ENCODE measurements around the gene CLASRP. TPM values are rescaled to one million over a fixed set of nuclear protein-coding genes. Genes with fewer than 3 reads are reported as not detected.

The CLASRP gene
- total RNA-seq, 3 donors from 2014 or later, result 49.9 to 80.3 (median 57.0) TPM

GRCh38 chr19:45011959-45012358, 26.9 kb upstream of the CLASRP start:
- intact Hi-C loops (cut with DNase I; ENCODE audit: low total_unique reads), result no loop called here
- TF ChIP-seq POLR2AphosphoS5 (IDR thresholded peaks at IDR 0.05), result no peak
- no peak for TF ChIP-seq CTCF (IDR thresholded peaks at IDR 0.05)
- Histone ChIP-seq H3K9me3 (no peaks in the 10 kb centered on the region), H3K4me1 (no peaks in the 10 kb centered on the region), H3K36me3 (no peaks in the 10 kb centered on the region), H3K4me3 (no peak overlapping the region), H3K27ac (no peak overlapping the region), H3K27me3 (no peaks in the 10 kb centered on the region)
- no peak for DNase-seq (ENCODE audit: low spot score in 2 of 2)

GRCh38 chr19:45016388-45017314, 22.2 kb upstream of the CLASRP start:
- DNase-seq (ENCODE audit: low spot score in 2 of 2), result peak; percentile 66 to 69
- Histone ChIP-seq H3K9me3 (no peaks in the 10 kb centered on the region), H3K36me3 (no peaks in the 10 kb centered on the region), H3K4me1 (no peaks in the 10 kb centered on the region), H3K27me3 (no peaks in the 10 kb centered on the region), H3K4me3 (no peak overlapping the region), H3K27ac (peak overlapping the region in 1 of 2 donors; percentile 45)
- no peak for TF ChIP-seq POLR2AphosphoS5 (IDR thresholded peaks at IDR 0.05)
- peak; percentile 40 to 60 (median 57) for TF ChIP-seq CTCF (IDR thresholded peaks at IDR 0.05)
- no peak for TF ChIP-seq POLR2A (IDR thresholded peaks at IDR 0.05)
- intact Hi-C loops (cut with DNase I; ENCODE audit: low total_unique reads), result no loop called here

GRCh38 chr19:45019187-45019586, 19.7 kb upstream of the CLASRP start:
- no peak for DNase-seq (ENCODE audit: low spot score in 2 of 2)
- H3K27me3 ChIP-seq, result no peaks in the 10 kb centered on the region
- no peak overlapping the region for H3K27ac ChIP-seq
- H3K4me3 ChIP-seq, result no peak overlapping the region
- intact Hi-C loops (cut with DNase I; ENCODE audit: low total_unique reads), result no loop called here
- H3K36me3 ChIP-seq, result no peaks in the 10 kb centered on the region
- TF ChIP-seq POLR2A (IDR thresholded peaks at IDR 0.05), result no peak
- no peak for TF ChIP-seq POLR2AphosphoS5 (IDR thresholded peaks at IDR 0.05)
- TF ChIP-seq CTCF (IDR thresholded peaks at IDR 0.05), result no peak
- no peaks in the 10 kb centered on the region for H3K9me3 ChIP-seq
- no peaks in the 10 kb centered on the region for H3K4me1 ChIP-seq

GRCh38 chr19:45020071-45020470, 18.8 kb upstream of the CLASRP start:
- intact Hi-C loops (cut with DNase I; ENCODE audit: low total_unique reads), result no loop called here

More at GRCh38 chr19:45020071-45020470, 18.8 kb upstream of the CLASRP start:
- no peaks in the 10 kb centered on the region for H3K27me3 ChIP-seq
- no peak for DNase-seq (ENCODE audit: low spot score in 2 of 2)
- no peak overlapping the region for H3K4me3 ChIP-seq
- H3K9me3 ChIP-seq, result no peaks in the 10 kb centered on the region
- H3K27ac ChIP-seq, result no peak overlapping the region
- TF ChIP-seq POLR2AphosphoS5 (IDR thresholded peaks at IDR 0.05) (no peak), POLR2A (IDR thresholded peaks at IDR 0.05) (no peak), CTCF (IDR thresholded peaks at IDR 0.05) (no peak)
- no peaks in the 10 kb centered on the region for H3K4me1 ChIP-seq
- H3K36me3 ChIP-seq, result no peaks in the 10 kb centered on the region

Measured in breast epithelium (tissue), 4 donors.